Lower leg skin (tissue), 3 donors: ENCODE results near the gene TSPAN33.

Source experiments
- CTCF ChIP-seq, 3 donors: fragments of 450-650 bp; IDR thresholded peaks; one replicate each; pipeline ENCODE4 v1.5.1; 2016; ENCODE audit warnings: antibody characterized with exemption in 3 of 3, mild to moderate bottlenecking in 3 of 3, moderate library complexity in 2 of 3
- POLR2A ChIP-seq, 2 donors: fragments of 450-650 bp; IDR thresholded peaks; one replicate each; pipeline ENCODE4 v1.6.1; 2016 to 2017; ENCODE audit warnings: antibody characterized with exemption in 2 of 2, mild to moderate bottlenecking in 1 of 2, moderate library complexity in 1 of 2

- TF ChIP-seq POLR2A (IDR thresholded peaks at IDR 0.05) (no peak), CTCF (IDR thresholded peaks at IDR 0.05) (no peak)
Observed at GRCh38 chr7:129193892-129194291, 49.4 kb downstream of the TSPAN33 start.
